RWPE1 (cell line): ENCODE data around the gene DCUN1D2.

Experiments used
- CTCF ChIA-PET: fragments of 350-600 bp; sonication (Branson Sonifier 250); formaldehyde crosslinking; extraction: SDS; loops from one replicate; lab custom pipeline; 2021; lab: Yijun Ruan, JAX
- POLR2A ChIA-PET: fragments of 400-600 bp; formaldehyde crosslinking; extraction: SDS; loops from one replicate; lab custom pipeline; 2020; ENCODE audit warnings: antibody characterized with exemption; ENCODE audit not compliant: low non-redundant PET; lab: Yijun Ruan, JAX
- DNase-seq: peaks from one replicate; pipeline ENCODE4 v3.0.0; 2012; ENCODE audit warnings: low spot score
- H3K27ac ChIP-seq: fragments of 450-650 bp; 2 replicates; pipeline ENCODE4 v1.5.1; 2017
- CTCF ChIP-seq: fragments of 450-650 bp; conservative IDR thresholded peaks from 2 replicates; pipeline ENCODE4 v1.5.1; 2017; ENCODE audit warnings: low read depth, mild to moderate bottlenecking

The DCUN1D2 gene

DNA sequence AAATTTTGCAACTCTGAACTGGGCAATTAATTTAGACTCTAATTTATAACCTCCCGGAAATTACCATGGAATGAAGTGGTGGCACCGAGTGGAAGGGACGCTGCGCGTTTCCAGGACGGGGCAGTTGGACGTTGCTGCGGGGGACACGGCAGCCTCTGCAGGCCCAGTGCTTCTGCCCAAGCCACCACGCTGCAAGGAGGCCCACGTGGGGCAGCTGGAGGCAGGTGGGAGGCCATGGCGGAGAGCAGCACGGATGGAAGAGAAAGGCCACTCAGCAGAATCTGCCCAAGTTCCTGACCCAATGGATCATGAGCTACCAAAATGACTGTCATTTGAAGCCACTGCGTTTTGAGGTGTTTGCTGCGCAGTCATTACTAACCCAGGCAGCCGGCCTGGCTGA is 26.0 kb downstream of the DCUN1D2 start:
- no peak overlapping the region for H3K27ac ChIP-seq
- ChIA-PET CTCF (no interaction called here), POLR2A (no interaction called here)
- no peak for TF ChIP-seq CTCF
- no peak for DNase-seq

GRCh38 chr13:113461022-113461751 is 29.3 kb downstream of the DCUN1D2 start:
- DNase-seq, result no peak
- no peak for TF ChIP-seq CTCF
- ChIA-PET POLR2A (no interaction called here), CTCF (no interaction called here)
- H3K27ac ChIP-seq, result no peak overlapping the region

- POLR2A ChIA-PET, result no interaction called here
- CTCF ChIA-PET, result no interaction called here
- no peak for TF ChIP-seq CTCF
- no peak for DNase-seq
- no peak overlapping the region for H3K27ac ChIP-seq
Observed at GRCh38 chr13:113460599-113460998, 29.9 kb downstream of the DCUN1D2 start.

- TF ChIP-seq CTCF, result no peak
- no peak for DNase-seq
- no peak overlapping the region for H3K27ac ChIP-seq
- ChIA-PET CTCF (no interaction called here), POLR2A (no interaction called here)
Observed at GRCh38 chr13:113460064-113460555, 30.4 kb downstream of the DCUN1D2 start.

DNA sequence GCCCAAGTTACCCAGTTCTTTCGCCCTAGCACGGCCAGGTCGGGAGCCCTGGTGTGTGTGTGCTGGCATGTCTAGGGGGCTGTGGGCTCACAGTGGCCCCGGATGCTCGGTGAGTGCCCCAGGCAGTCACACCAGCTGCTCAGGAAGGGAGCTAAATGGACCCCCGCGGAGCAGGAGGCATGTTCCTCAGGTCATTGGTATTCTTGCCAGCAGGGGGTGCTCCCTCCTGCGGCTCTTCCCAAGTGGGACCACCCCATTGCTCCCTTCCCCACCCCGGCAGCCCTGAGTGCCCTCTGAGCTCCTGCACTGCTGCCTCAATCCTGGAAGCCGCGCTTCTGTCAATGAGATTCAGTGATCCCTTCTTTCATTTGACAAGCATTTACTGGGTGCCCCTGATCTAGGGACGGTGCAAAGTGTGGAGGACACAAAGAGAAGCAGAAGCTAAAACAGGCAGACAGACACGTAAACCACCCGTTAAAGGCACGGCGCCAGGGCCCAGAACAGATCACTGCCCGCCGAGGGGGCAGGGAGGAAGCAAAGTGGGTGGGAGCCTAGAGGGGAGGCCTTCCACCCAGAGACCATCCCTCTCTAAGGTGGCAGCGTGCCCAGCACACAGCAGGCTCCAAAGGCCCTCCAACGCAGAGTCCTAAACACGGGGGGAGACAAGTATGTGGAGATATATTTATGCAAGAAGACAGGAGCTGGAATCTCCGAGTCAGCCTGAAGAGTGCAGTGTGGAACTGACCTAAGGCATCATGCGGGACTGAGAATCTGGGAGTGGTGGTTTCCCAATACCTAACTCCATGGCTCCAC is 32.1 kb downstream of the DCUN1D2 start:
- H3K27ac ChIP-seq, result no peak overlapping the region
- no peak for DNase-seq
- TF ChIP-seq CTCF, result 0 out of 2 replicates have a peak, but pooled peaks have one; percentile 12
- POLR2A ChIA-PET, result no interaction called here
- CTCF ChIA-PET, result interaction anchor here (0.6 to 1.1 kb wide), 2 partner anchors 208 to 425 kb away, joined by 3 to 4 read pairs; no protein-coding TSS in a partner anchor

GRCh38 chr13:113457510-113457909 is 33.0 kb downstream of the DCUN1D2 start:
- POLR2A ChIA-PET, result no interaction called here
- CTCF ChIA-PET, result interaction anchor here (0.6 to 1.1 kb wide), 2 partner anchors 209 to 424 kb away, joined by 3 to 4 read pairs; no protein-coding TSS in a partner anchor
- no peak for TF ChIP-seq CTCF

More at GRCh38 chr13:113457510-113457909, 33.0 kb downstream of the DCUN1D2 start:
- DNase-seq, result no peak
- H3K27ac ChIP-seq, result no peak overlapping the region
